ENCODE data around the gene COL15A1.
"Not testable (repeated sequence)": the region's sequence is repeated elsewhere in the genome, so short reads cannot be mapped to it uniquely, and the experiment has no call there.

The COL15A1 gene

DNA sequence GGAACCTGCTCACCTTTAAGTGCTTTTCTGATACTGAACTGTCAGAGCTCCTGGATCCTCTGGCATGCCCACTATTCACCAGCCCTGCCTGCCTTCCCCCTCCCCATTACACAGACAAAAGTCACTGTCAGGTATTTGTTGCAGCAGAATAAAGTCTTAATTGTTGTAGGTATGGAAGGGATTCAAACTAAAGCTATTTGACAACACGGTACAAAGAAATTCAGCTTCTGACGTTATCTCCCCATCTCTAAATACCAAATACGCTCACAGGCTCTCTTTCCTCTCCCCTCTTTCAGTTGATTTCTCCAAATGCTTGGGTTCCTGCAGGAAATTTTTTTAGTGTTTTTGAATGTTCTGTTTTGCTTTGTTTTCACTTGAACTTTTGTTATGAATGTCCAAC lies 151.9 kb downstream of the COL15A1 start:
- Histone ChIP-seq H3K27me3 (ENCODE audit: low read depth) (no peaks in the 10 kb centered on the region; the same call in 1 of the 2 replicates), H3K36me3 (replicated peaks) (no peaks in the 10 kb centered on the region), H3K9me3 (no peaks in the 10 kb centered on the region), H3K4me3 (no peak overlapping the region), H3K4me1 (no peaks in the 10 kb centered on the region)
- no peak for DNase-seq (ENCODE audit: low spot score in 2 of 2)
- in situ Hi-C loops (cut with MboI; ENCODE audit: low sequenced_read_pairs) = no loop called here

DNA sequence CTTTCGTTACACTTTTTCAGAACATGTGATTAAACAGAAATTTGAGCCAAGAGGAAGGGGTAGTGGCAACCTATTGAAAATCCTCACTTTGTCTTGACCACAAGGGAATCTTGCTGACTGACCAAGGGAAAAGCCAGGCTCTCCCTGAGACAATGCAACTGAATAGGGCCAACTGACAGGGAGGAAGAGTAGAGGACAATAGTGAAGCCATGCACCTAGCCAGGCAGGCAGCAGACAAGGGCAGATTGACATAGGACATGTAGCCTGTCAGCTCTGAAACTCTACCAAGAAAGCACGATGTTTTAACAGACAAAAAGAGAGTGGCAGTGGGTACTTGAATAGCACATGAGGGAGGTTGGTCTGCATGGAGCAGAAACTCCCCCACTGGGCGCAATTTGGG lies 152.7 kb downstream of the COL15A1 start:
- no peaks in the 10 kb centered on the region for H3K36me3 ChIP-seq (replicated peaks)
- in situ Hi-C loops (cut with MboI; ENCODE audit: low sequenced_read_pairs) = no loop called here

DNA sequence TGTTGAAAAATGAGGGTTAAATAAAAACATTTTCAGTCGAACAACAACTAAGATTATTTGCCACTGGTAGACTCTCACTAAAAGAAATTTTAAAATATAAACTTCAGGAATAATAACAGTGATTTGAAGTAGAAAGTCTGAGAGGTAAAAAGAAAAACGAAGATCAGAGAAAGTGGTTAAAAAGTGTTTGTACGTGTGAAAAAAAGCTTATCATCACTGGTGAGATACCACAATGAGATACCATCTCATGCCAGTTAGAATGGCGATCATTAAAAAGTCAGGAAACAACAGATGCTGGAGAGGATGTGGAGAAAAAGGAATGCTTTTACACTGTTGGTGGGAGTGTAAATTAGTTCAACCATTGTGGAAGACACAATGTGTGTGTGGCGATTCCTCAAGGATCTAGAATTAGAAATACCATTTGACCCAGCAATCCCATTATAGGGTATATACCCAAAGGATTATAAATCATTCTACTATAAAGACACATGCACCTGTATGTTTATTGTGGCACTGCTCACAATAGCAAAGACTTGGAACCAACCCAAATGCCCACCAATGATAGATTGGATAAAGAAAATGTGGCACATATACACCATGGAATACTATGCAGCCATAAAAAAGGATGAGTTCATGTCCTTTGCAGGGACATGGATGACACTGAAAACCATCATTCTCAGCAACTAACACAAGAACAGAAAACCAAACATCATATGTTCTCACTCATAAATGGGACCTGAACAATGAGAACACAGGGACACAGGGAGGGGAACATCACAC lies 156.3 kb downstream of the COL15A1 start:
- H3K9me3 ChIP-seq; H3K4me1 ChIP-seq; H3K4me3 ChIP-seq; H3K27me3 ChIP-seq (ENCODE audit: low read depth); in situ Hi-C loops (cut with MboI; ENCODE audit: low sequenced_read_pairs); H3K36me3 ChIP-seq (replicated peaks); DNase-seq (ENCODE audit: low spot score in 2 of 2): not testable (repeated sequence)

More for the DNA sequence above, 152.7 kb downstream of the COL15A1 start:
- no peaks in the 10 kb centered on the region; the same call in 1 of the 2 replicates for H3K27me3 ChIP-seq (ENCODE audit: low read depth)
- no peak overlapping the region for H3K4me3 ChIP-seq
- H3K4me1 ChIP-seq = no peaks in the 10 kb centered on the region
- no peaks in the 10 kb centered on the region for H3K9me3 ChIP-seq
- no peak for DNase-seq (ENCODE audit: low spot score in 2 of 2)

DNA sequence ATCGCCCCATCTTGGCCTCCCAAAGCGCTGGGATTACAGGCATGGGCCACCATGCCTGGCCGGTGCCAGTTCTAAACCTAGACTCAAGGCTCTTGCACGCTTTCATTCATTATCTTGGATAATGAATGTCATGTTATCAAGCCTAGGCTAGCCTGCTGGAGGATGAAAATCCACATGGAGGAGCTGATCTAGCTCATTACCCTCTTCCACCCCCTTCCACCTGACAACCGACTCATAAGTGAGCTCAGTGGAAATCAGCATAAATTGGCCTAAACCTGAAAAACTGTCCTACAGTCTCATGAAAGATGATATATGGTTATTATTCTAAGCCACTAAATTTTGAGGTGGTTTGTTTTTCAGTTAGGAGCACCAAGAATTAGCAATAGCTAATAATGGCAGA lies 157.6 kb downstream of the COL15A1 start:
- no peak overlapping the region for H3K4me3 ChIP-seq
- no peak for DNase-seq (ENCODE audit: low spot score in 2 of 2)
- in situ Hi-C loops (cut with MboI; ENCODE audit: low sequenced_read_pairs) = no loop called here

DNA sequence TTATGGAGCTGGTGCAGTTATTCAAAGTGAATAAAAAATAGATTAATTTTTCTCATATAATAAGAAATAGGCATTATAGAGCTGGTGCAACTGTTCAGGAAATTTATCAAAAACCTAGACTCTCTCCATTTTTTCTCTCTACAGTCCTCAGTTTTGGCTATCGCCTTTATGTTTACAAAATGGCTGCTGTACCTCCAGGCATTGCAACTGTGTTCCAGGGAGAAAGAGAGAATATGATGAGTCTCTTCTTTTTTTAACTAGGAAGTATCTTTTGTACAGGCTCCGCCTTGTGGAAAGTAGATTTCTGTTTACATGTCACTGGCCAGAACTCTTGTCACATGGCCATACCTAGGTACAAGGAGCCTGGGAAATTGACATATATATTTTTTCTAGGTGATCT lies 158.1 kb downstream of the COL15A1 start:
- H3K4me1 ChIP-seq = peaks cover 11% of the 10 kb centered on the region
- no peaks in the 10 kb centered on the region; the same call in 1 of the 2 replicates for H3K27me3 ChIP-seq (ENCODE audit: low read depth)
- in situ Hi-C loops (cut with MboI; ENCODE audit: low sequenced_read_pairs) = no loop called here

More for the DNA sequence above, 157.6 kb downstream of the COL15A1 start:
- H3K36me3 ChIP-seq (replicated peaks) = no peaks in the 10 kb centered on the region
- H3K9me3 ChIP-seq = no peaks in the 10 kb centered on the region
- H3K4me1 ChIP-seq = peaks cover 8% of the 10 kb centered on the region
- H3K27me3 ChIP-seq (ENCODE audit: low read depth) = no peaks in the 10 kb centered on the region; the same call in 1 of the 2 replicates

DNA sequence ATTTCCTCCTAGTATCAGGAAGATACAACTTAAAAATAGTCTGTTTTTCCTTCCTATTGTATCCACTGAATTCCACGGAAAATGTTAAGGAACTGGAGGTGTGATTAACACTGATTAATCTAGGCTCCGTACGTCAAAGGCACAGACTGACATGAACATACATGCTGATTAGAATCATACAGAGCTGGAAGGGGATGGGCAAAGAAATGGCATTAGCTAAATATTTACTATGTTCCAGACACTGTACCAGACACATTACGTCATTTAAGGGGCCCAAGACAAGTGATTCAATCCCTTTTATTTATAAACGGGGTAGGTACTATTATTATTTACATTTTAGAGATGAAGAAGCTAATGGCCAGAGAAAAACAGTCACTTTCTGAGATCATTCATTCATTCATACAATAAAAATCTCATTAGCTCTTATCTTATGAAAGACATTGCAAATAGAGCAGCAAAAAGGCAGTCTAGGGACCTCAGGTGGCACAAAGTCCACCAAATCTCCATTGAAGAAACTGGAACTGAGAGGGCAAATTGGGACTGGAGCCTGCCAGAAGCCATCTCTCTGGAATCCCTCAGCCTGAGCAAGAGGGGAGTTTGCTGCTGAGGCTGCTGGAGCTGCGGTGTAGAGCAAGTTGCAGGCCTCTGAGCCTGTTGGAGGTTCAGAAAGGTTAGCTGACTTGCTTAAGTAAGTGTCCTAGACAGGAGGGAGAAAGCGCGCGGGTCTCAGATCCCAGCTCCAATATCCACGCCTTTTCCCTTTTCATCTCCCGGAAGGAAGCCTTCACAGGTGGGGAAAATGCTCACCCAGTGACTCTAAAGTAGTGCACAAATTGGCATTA lies 159.6 kb downstream of the COL15A1 start:
- no peak overlapping the region for H3K4me3 ChIP-seq
- H3K27me3 ChIP-seq (ENCODE audit: low read depth) = no peaks in the 10 kb centered on the region
- H3K36me3 ChIP-seq (replicated peaks) = no peaks in the 10 kb centered on the region
- no peak for DNase-seq (ENCODE audit: low spot score in 2 of 2)
- in situ Hi-C loops (cut with MboI; ENCODE audit: low sequenced_read_pairs) = no loop called here
- peaks cover 19% of the 10 kb centered on the region for H3K4me1 ChIP-seq
- no peaks in the 10 kb centered on the region for H3K9me3 ChIP-seq

More for the DNA sequence above, 158.1 kb downstream of the COL15A1 start:
- no peaks in the 10 kb centered on the region for H3K36me3 ChIP-seq (replicated peaks)
- H3K9me3 ChIP-seq = no peaks in the 10 kb centered on the region
- H3K4me3 ChIP-seq = no peak overlapping the region
- no peak for DNase-seq (ENCODE audit: low spot score in 2 of 2)

DNA sequence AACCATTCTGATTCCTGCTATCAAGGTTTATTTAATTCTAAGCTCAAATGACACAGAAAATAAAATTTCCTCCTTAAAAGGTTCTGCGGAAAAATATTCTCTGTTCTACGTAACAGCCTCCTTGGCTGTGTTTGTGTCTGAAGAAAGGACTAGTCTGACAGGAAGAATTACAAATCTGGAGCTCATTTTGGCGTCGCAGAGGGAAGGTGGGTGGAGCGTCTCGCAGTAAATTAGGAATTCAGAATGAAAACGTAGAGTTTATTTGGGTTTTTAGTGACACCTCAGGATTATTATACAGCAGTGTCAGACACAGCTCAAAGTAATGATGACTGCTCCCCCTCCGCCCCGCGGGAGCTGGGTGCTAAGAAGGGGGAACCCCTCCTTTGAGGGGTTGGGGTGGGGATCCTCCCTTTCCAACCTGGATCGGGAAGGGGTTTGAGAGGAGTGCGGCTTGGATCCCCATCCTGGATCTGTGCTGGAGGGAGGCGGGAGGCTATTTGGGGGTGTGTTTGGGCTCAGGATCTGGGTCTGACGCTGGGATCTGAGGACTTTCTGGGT lies 160.3 kb downstream of the COL15A1 start:
- Histone ChIP-seq H3K4me3 (peak overlapping the region; percentile 28), H3K36me3 (replicated peaks) (no peaks in the 10 kb centered on the region), H3K9me3 (no peaks in the 10 kb centered on the region), H3K27me3 (ENCODE audit: low read depth) (no peaks in the 10 kb centered on the region), H3K4me1 (peaks cover 19% of the 10 kb centered on the region)
- in situ Hi-C loops (cut with MboI; ENCODE audit: low sequenced_read_pairs) = no loop called here
- peak in 1 of 2 experiments; percentile 10 for DNase-seq (ENCODE audit: low spot score in 2 of 2)

DNA sequence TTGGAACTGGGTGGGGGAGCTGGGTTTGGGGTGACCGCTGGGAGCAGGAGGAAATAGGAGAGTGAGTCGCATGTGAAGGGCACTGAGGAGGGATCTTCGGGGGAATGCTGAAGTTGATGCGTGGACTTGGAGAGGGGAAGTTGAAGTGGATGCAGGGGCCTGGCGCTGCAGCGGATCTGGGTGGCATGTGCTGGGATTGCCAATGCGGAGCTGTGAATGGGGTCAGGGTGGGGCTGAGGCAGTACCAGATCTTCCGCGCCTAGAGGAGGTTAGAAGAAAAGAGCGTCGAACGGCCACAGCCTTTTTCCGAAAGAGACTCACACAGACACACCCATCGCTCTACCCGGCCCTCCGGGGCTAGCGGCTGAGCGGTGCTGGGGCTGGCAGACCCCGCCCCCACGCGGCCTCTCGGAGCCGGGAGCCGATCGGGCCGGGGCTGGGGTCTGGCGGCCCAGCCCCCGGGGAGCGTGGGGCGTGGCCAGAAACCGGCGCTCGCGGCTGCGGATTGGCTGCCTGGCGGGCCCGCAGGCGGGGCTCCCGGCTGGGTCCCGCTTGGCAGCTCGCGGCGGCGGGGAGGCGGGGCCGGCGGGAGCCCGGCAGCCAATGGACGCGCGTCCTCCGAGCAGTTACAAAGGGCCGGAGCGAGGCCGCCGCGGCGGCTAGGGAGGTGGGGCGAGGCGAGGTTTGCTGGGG lies 160.9 kb downstream of the COL15A1 start, which contains the start of gene TGFBR1:
TGFBR1 (plus strand) TSS at position 655 of the 693 bp plus-strand sequence. CDS start 93 bp downstream, outside the sequence.
- H3K36me3 ChIP-seq (replicated peaks) = no peaks in the 10 kb centered on the region
- H3K9me3 ChIP-seq = no peaks in the 10 kb centered on the region
- no peaks in the 10 kb centered on the region for H3K27me3 ChIP-seq (ENCODE audit: low read depth)
- H3K4me3 ChIP-seq = peak within 1 kb of the TSS; percentile 69
- H3K4me1 ChIP-seq = peaks cover 19% of the 10 kb centered on the region
- DNase-seq (ENCODE audit: low spot score in 2 of 2) = peak; percentile 86 to 94
- in situ Hi-C loops (cut with MboI; ENCODE audit: low sequenced_read_pairs) = no loop called here

DNA sequence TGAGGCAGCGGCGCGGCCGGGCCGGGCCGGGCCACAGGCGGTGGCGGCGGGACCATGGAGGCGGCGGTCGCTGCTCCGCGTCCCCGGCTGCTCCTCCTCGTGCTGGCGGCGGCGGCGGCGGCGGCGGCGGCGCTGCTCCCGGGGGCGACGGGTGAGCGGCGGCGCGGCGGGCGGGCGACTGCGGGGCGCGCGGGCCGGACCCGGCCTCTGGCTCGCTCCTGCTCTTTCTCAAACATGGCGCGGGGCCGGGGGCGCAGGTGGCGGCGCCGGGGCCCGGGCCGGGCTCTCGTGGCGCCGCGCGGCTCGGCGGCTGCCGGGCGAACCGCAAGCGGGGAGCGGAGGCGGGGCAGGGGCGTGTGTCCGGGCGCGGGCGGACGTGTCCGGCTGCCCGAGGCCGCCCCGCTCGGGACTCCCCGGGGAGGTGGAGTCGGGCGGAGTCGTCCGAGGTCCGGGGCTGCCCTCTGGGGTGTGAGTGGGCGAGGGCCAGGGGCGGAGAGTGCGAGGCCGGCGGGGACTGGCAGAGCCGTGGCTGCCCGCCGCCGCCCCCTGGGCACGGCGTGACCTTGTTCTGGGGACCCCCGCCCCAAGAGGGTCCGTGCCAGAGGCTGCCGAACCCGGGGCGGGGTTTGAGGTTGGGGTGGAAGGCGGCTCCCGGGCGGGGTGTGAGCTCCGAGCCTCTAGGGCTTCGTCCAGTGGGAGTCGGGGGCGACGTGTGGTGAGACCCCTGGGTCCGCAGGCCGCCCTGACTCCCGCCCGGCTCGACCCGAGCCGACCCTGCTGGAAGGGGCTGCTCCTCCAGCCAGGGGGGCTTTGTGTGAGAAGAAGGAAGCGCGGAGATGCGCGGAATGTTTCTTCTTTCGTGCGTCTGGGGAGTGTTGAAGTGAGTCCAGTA lies 161.7 kb downstream of the COL15A1 start:
- Histone ChIP-seq H3K4me3 (peak overlapping the region; percentile 69), H3K36me3 (replicated peaks) (no peaks in the 10 kb centered on the region), H3K9me3 (no peaks in the 10 kb centered on the region), H3K27me3 (ENCODE audit: low read depth) (no peaks in the 10 kb centered on the region), H3K4me1 (peaks cover 19% of the 10 kb centered on the region)
- peak; percentile 21 to 67 for DNase-seq (ENCODE audit: low spot score in 2 of 2)
- in situ Hi-C loops (cut with MboI; ENCODE audit: low sequenced_read_pairs) = no loop called here

DNA sequence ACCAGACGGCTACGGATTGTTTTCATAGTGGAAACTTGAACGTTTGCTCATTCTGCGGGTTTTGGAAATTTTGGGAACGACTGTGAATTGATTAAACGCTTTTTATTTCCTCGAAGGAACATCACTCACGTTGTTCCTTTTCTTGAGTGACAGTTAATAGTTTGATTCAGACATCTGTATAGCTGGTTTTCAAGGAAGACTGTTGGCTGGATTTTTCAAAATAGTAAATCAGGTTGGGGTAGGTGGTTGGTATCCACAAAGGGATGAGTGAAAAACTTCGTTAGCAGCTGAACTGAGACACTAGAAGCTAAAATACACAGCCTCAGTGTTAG lies 162.3 kb downstream of the COL15A1 start:
- DNase-seq (ENCODE audit: low spot score in 2 of 2) = no peak
- in situ Hi-C loops (cut with MboI; ENCODE audit: low sequenced_read_pairs) = no loop called here
- peaks cover 19% of the 10 kb centered on the region for H3K4me1 ChIP-seq
- no peaks in the 10 kb centered on the region for H3K36me3 ChIP-seq (replicated peaks)
- H3K4me3 ChIP-seq = peak overlapping the region; percentile 69
- no peaks in the 10 kb centered on the region for H3K27me3 ChIP-seq (ENCODE audit: low read depth)
- H3K9me3 ChIP-seq = no peaks in the 10 kb centered on the region

DNA sequence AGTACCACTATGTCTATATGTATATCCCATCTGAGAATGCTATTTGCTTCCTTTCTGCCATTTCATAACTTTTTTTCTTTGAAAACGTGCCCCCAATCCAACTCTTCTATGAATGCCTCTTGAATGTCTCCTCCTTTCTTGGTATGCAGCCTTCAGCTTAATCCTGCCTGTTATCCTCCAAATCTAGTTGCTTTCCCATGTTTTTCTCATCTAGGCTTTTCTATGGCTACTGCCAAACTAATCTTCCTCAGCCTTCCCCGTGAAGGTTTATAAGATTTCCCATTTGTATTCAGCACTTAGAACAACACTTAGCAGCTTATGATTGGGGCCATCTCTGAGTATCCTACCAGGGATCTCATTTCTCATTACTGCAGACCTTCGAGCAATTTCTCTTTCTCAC lies 163.7 kb downstream of the COL15A1 start:
- H3K27me3 ChIP-seq (ENCODE audit: low read depth) = no peaks in the 10 kb centered on the region
- no peak overlapping the region for H3K4me3 ChIP-seq
- H3K36me3 ChIP-seq (replicated peaks) = no peaks in the 10 kb centered on the region
- no peaks in the 10 kb centered on the region for H3K9me3 ChIP-seq
- peaks cover 19% of the 10 kb centered on the region for H3K4me1 ChIP-seq
- in situ Hi-C loops (cut with MboI; ENCODE audit: low sequenced_read_pairs) = no loop called here
- no peak for DNase-seq (ENCODE audit: low spot score in 2 of 2)

DNA sequence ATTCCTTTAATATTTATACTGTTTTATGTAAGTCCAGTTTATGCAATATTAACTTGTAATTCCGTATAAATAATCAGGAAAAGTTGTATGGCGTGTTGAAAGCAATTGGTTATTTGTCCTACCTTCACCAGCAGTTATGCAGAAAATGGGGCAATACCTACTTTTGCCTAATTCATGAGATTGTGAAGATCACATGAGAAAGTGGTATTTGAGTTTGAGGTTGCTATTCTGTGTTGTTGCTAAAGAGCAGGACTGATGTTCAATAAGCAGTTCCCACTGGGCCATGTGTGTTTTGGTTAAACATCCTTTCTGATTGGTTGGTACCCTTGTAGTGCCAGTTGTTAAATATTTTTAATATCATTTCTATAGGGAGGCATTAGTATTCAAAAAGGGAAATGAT lies 164.4 kb downstream of the COL15A1 start:
- Histone ChIP-seq H3K4me3 (no peak overlapping the region), H3K36me3 (replicated peaks) (no peaks in the 10 kb centered on the region), H3K27me3 (ENCODE audit: low read depth) (no peaks in the 10 kb centered on the region), H3K4me1 (peaks cover 19% of the 10 kb centered on the region), H3K9me3 (no peaks in the 10 kb centered on the region)
- in situ Hi-C loops (cut with MboI; ENCODE audit: low sequenced_read_pairs) = no loop called here
- DNase-seq (ENCODE audit: low spot score in 2 of 2) = no peak

DNA sequence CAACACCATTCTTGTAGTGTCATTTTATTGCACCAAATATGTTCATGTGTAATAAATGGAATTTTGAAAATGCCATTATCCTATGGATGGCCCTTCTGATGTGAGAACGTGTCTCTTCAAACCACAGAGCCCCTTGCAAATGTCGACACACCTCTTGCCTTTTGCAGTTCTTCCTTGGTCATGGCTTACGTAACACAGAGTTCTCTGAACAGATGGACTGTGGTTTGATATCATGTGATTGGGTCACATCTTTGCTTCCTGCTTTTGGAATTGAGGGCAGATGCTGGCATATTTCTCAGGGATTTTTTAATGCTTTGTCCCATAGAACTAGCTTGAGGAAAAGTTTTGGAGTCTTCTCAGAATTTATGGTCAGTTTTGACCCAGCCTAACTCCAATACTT lies 165.8 kb downstream of the COL15A1 start:
- H3K4me1 ChIP-seq = peaks cover 24% of the 10 kb centered on the region
- no peaks in the 10 kb centered on the region for H3K27me3 ChIP-seq (ENCODE audit: low read depth)
- in situ Hi-C loops (cut with MboI; ENCODE audit: low sequenced_read_pairs) = no loop called here
- H3K4me3 ChIP-seq = no peak overlapping the region
- no peak for DNase-seq (ENCODE audit: low spot score in 2 of 2)
- H3K36me3 ChIP-seq (replicated peaks) = no peaks in the 10 kb centered on the region
- H3K9me3 ChIP-seq = no peaks in the 10 kb centered on the region
